Measurements from ENCODE around the gene TPPP.

Gene TPPP

DNA sequence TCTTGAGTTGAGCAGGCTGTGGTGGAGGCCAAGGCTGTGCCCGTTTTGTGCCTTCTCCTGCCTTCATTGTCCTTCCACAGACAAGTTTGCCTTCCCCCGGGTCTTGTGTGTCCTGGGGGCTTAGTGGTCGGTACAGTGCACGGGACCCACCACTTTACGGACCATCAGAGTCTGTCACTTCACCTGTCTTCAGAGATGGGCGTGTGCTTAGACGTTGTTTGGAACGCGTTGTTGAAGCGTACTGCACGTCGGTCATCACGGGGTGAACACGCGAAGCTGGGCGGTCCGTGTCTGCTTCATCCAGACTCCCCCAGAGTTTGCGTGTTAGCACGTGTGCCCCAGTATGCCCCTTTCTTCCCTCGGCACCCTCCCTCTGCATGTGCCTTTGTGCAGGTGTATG lies 56.2 kb downstream of the TPPP start:
- Histone ChIP-seq H3K27ac (ENCODE audit: low read depth, low read length) (no peak overlapping the region), H3K36me3 (ENCODE audit: low read length) (no peaks in the 10 kb centered on the region), H3K27me3 (ENCODE audit: low read length) (no peaks in the 10 kb centered on the region), H2AFZ (ENCODE audit: low read depth, low read length, severe bottlenecking) (no peak overlapping the region), H3K4me2 (ENCODE audit: low read depth, low read length, poor library complexity, severe bottlenecking) (no peak overlapping the region), H3K9me2 (replicated peaks; ENCODE audit: insufficient read depth, low read length) (no peaks in the 10 kb centered on the region), H3K79me2 (ENCODE audit: insufficient read depth, low read length) (no peaks in the 10 kb centered on the region), H3K9ac (ENCODE audit: low read length) (no peak overlapping the region), H3K4me3 (ENCODE audit: insufficient read depth, low read length, poor library complexity, severe bottlenecking) (no peak overlapping the region), H3F3A (ENCODE audit: insufficient read depth) (no peaks in the 10 kb centered on the region), H4K20me1 (ENCODE audit: low read depth, low read length) (no peaks in the 10 kb centered on the region), H3K9me3 (ENCODE audit: insufficient read depth, low read length) (no peaks in the 10 kb centered on the region)
- TF ChIP-seq, protein P1, sequence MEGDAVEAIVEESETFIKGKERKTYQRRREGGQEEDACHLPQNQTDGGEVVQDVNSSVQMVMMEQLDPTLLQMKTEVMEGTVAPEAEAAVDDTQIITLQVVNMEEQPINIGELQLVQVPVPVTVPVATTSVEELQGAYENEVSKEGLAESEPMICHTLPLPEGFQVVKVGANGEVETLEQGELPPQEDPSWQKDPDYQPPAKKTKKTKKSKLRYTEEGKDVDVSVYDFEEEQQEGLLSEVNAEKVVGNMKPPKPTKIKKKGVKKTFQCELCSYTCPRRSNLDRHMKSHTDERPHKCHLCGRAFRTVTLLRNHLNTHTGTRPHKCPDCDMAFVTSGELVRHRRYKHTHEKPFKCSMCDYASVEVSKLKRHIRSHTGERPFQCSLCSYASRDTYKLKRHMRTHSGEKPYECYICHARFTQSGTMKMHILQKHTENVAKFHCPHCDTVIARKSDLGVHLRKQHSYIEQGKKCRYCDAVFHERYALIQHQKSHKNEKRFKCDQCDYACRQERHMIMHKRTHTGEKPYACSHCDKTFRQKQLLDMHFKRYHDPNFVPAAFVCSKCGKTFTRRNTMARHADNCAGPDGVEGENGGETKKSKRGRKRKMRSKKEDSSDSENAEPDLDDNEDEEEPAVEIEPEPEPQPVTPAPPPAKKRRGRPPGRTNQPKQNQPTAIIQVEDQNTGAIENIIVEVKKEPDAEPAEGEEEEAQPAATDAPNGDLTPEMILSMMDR (IDR thresholded peaks at IDR 0.05; ENCODE audit: insufficient read depth, low read length, poor library complexity, severe bottlenecking): no peak
- TF ChIP-seq EZH2phosphoT487 (conservative IDR thresholded peaks at IDR 0.05; ENCODE audit: low read length): no peak

DNA sequence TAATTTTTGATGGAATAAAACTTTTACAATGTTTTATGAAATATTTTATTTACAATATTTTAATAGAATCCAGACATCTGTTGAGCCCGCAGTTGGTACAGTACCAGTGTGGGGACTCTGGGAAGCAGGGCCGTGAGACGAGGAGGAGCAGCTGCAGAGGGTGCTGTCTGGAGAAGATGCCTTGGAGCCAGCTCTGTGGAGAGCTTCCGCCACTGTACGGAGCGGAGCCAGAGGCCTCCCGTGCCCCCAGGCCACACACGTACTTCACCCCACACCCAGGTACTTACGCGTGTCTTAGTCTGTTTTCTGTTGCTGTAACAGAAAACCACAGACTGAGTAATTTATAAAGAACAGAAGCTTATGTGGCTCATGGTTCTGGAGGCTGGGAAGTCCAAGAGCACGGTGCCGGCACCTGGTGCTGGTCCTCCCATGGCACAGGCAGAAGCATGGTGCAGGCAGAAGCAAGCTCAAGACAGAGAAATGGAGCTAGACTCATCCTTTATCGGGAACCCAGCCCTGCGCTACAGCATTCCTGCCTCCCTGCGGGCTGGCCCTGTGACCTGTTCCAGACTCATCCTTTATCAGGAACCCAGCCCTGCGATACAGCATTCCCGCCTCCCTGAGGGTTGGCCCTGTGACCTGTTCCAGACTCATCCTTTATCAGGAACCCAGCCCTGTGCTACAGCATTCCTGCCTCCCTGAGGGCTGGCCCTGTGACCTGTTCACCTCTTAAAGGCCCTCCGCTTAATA lies 57.7 kb downstream of the TPPP start:
- no peak overlapping the region for H3K27ac ChIP-seq (ENCODE audit: low read depth, low read length)

GRCh38 chr5:634191-634590 lies 59.0 kb downstream of the TPPP start:
- Histone ChIP-seq H3K36me3 (ENCODE audit: low read length) (no peaks in the 10 kb centered on the region), H3K9ac (ENCODE audit: low read length) (no peak overlapping the region), H3K79me2 (ENCODE audit: insufficient read depth, low read length) (no peaks in the 10 kb centered on the region), H2AFZ (ENCODE audit: low read depth, low read length, severe bottlenecking) (no peak overlapping the region), H3K9me2 (replicated peaks; ENCODE audit: insufficient read depth, low read length) (no peaks in the 10 kb centered on the region), H3K27ac (ENCODE audit: low read depth, low read length) (no peak overlapping the region), H3F3A (ENCODE audit: insufficient read depth) (no peaks in the 10 kb centered on the region), H3K4me2 (ENCODE audit: low read depth, low read length, poor library complexity, severe bottlenecking) (no peak overlapping the region), H3K27me3 (ENCODE audit: low read length) (no peaks in the 10 kb centered on the region), H4K20me1 (ENCODE audit: low read depth, low read length) (no peaks in the 10 kb centered on the region), H3K4me3 (ENCODE audit: insufficient read depth, low read length, poor library complexity, severe bottlenecking) (no peak overlapping the region), H3K9me3 (ENCODE audit: insufficient read depth, low read length) (no peaks in the 10 kb centered on the region)
- TF ChIP-seq EZH2phosphoT487 (conservative IDR thresholded peaks at IDR 0.05; ENCODE audit: low read length): no peak
- TF ChIP-seq, protein P1 (IDR thresholded peaks at IDR 0.05; ENCODE audit: insufficient read depth, low read length, poor library complexity, severe bottlenecking): no peak

More for the DNA sequence above, 57.7 kb downstream of the TPPP start:
- Histone ChIP-seq H2AFZ (ENCODE audit: low read depth, low read length, severe bottlenecking) (no peak overlapping the region), H3K9ac (ENCODE audit: low read length) (no peak overlapping the region), H3K79me2 (ENCODE audit: insufficient read depth, low read length) (no peaks in the 10 kb centered on the region), H3K9me2 (replicated peaks; ENCODE audit: insufficient read depth, low read length) (no peaks in the 10 kb centered on the region), H3K4me2 (ENCODE audit: low read depth, low read length, poor library complexity, severe bottlenecking) (no peak overlapping the region), H3K4me3 (ENCODE audit: insufficient read depth, low read length, poor library complexity, severe bottlenecking) (no peak overlapping the region), H4K20me1 (ENCODE audit: low read depth, low read length) (no peaks in the 10 kb centered on the region), H3K27me3 (ENCODE audit: low read length) (no peaks in the 10 kb centered on the region), H3F3A (ENCODE audit: insufficient read depth) (no peaks in the 10 kb centered on the region), H3K36me3 (ENCODE audit: low read length) (no peaks in the 10 kb centered on the region), H3K9me3 (ENCODE audit: insufficient read depth, low read length) (no peaks in the 10 kb centered on the region)
- TF ChIP-seq, protein P1 (IDR thresholded peaks at IDR 0.05; ENCODE audit: insufficient read depth, low read length, poor library complexity, severe bottlenecking): no peak
- no peak for TF ChIP-seq EZH2phosphoT487 (conservative IDR thresholded peaks at IDR 0.05; ENCODE audit: low read length)
